ENCODE data around the gene DOK4. TPM values are rescaled to one million over a fixed set of nuclear protein-coding genes. Genes with fewer than 3 reads are reported as not detected.

DOK4 gene
- total RNA-seq, 1 experiment from 2014 or later, result 4.9 TPM

DNA sequence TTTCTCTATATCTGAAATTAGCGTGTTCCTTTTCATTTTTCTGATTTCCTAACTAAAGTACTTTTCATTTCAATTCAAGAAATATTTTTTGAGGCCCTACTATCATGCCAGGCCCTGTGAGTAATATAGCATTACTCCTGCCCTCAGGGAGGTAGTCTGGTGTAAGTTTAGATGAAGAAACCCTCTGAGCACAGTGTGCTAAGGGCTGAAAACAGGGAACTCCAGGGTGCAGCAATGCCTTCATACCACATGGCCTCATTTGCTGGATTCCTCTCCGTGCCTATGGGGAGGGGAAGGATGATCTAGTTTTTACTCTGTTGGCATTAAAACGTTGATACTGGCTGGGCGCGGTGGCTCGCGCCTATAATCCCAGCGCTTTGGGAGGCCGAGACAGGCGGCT, 34.3 kb downstream of the DOK4 start:
- Histone ChIP-seq H3K9me2 (replicated peaks; ENCODE audit: low read length) (no peaks in the 10 kb centered on the region), H3K36me3 (ENCODE audit: low read depth, low read length) (peaks cover 21% of the 10 kb centered on the region), H4K20me1 (ENCODE audit: low read length) (no peaks in the 10 kb centered on the region), H3K27ac (ENCODE audit: low read length) (no peak overlapping the region), H3K4me2 (ENCODE audit: low read length) (no peak overlapping the region), H3K9me3 (ENCODE audit: low read length) (no peaks in the 10 kb centered on the region), H3K4me3 (ENCODE audit: low read length) (no peak overlapping the region), H3K79me2 (ENCODE audit: low read length) (peaks cover 24% of the 10 kb centered on the region), H3K27me3 (ENCODE audit: low read length) (no peaks in the 10 kb centered on the region), H3K4me1 (ENCODE audit: insufficient read depth, low read length) (peaks cover 8% of the 10 kb centered on the region; the same call in 1 of the 2 replicates), H3F3A (ENCODE audit: low read length, unreplicated experiment) (no peaks in the 10 kb centered on the region), H3K9ac (ENCODE audit: low read length) (no peak overlapping the region), H2AFZ (ENCODE audit: low read length) (no peak overlapping the region)
- DNase-seq (no peak), ATAC-seq (no peak)
- ChIA-PET CTCF (no interaction called here), POLR2A (ENCODE audit: unreplicated experiment) (no interaction called here)
- BruUV-seq (replicated peaks), result no TSS peak
- TF ChIP-seq EZH2 (IDR thresholded peaks at IDR 0.05; ENCODE audit: low read length, unreplicated experiment) (no peak), EZH2phosphoT487 (IDR thresholded peaks at IDR 0.05; ENCODE audit: borderline replicate concordance, low read length) (no peak)
- TF ChIP-seq, protein P1, sequence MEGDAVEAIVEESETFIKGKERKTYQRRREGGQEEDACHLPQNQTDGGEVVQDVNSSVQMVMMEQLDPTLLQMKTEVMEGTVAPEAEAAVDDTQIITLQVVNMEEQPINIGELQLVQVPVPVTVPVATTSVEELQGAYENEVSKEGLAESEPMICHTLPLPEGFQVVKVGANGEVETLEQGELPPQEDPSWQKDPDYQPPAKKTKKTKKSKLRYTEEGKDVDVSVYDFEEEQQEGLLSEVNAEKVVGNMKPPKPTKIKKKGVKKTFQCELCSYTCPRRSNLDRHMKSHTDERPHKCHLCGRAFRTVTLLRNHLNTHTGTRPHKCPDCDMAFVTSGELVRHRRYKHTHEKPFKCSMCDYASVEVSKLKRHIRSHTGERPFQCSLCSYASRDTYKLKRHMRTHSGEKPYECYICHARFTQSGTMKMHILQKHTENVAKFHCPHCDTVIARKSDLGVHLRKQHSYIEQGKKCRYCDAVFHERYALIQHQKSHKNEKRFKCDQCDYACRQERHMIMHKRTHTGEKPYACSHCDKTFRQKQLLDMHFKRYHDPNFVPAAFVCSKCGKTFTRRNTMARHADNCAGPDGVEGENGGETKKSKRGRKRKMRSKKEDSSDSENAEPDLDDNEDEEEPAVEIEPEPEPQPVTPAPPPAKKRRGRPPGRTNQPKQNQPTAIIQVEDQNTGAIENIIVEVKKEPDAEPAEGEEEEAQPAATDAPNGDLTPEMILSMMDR (conservative IDR thresholded peaks at IDR 0.05; ENCODE audit: low read depth, low read length), result no peak
- intact Hi-C loops (cut with micrococcal nuclease), result no loop called here

DNA sequence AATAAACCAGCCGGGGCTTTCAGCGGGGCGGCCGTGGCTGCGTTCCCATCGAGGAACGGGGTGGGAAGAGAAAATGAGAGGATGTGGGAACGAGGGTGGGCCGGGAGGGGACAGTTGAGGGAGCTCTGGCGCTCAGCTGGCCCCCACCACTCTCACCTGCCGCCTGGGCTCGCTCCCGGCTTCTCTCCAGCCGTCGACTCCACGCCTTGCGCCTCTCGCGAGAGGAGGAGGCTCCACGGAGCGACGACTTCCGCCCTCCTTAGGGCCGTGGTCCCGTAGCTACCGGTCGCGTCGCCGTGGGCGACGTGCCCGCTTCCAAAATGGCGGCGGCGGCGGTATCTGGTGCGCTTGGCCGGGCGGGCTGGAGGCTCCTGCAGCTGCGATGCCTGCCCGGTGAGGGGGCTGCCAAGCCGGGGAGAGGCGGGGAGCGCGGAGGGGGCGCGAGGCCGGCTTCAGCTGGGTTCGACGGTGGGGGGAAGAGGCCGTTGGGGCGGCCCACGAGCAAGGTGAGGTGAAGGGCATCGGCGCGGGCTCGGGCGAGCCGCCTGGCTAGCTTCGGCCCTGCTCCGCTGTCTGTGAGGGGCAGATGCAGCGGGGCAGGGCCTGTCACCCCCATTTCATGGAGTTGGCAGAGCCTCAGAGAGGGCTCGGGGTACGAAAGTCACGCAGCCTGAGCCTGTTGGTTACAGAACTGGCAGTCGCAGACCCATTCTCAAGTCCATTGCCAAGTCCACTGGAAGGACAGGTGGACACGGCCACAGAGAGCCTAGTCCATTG, 38.9 kb downstream of the DOK4 start, which contains the start of the genes CIAPIN1 and COQ9:
Gene CIAPIN1 (minus strand): TSS at position 200 of the 777 bp plus-strand sequence. CDS start 6,457 bp downstream, outside the sequence.
Gene COQ9 (plus strand): TSS at position 294 of the 777 bp plus-strand sequence. CDS start 27 bp downstream, at position 321.
- TF ChIP-seq, protein P1 (conservative IDR thresholded peaks at IDR 0.05; ENCODE audit: low read depth, low read length), result no peak
- TF ChIP-seq EZH2 (IDR thresholded peaks at IDR 0.05; ENCODE audit: low read length, unreplicated experiment), result no peak
- no peak for TF ChIP-seq EZH2phosphoT487 (IDR thresholded peaks at IDR 0.05; ENCODE audit: borderline replicate concordance, low read length)
- no peaks in the 10 kb centered on the region for H4K20me1 ChIP-seq (ENCODE audit: low read length)
- TSS peak; percentile 46 for BruUV-seq (replicated peaks)
- peak within 1 kb of the TSS; percentile 98 for H3K4me3 ChIP-seq (ENCODE audit: low read length)
- H3F3A ChIP-seq (ENCODE audit: low read length, unreplicated experiment), result no peaks in the 10 kb centered on the region
- H3K4me2 ChIP-seq (ENCODE audit: low read length), result peak within 1 kb of the TSS; percentile 99
- H2AFZ ChIP-seq (ENCODE audit: low read length), result peak within 1 kb of the TSS; percentile 80
- H3K79me2 ChIP-seq (ENCODE audit: low read length), result peaks cover 69% of the 10 kb centered on the region
- peak within 1 kb of the TSS; percentile 96 for H3K9ac ChIP-seq (ENCODE audit: low read length)
- no peaks in the 10 kb centered on the region for H3K9me2 ChIP-seq (replicated peaks; ENCODE audit: low read length)
- DNase-seq (peak; percentile 91), ATAC-seq (peak; percentile 99)
- no peaks in the 10 kb centered on the region for H3K9me3 ChIP-seq (ENCODE audit: low read length)
- CTCF ChIA-PET, result interaction anchor here (0.5 to 1.1 kb wide), 2 partner anchors 25 to 73 kb away, joined by 4 to 17 read pairs; no protein-coding TSS in a partner anchor
- H3K27me3 ChIP-seq (ENCODE audit: low read length), result no peaks in the 10 kb centered on the region
- peak within 1 kb of the TSS; percentile 55 for H3K27ac ChIP-seq (ENCODE audit: low read length)
- POLR2A ChIA-PET (ENCODE audit: unreplicated experiment), result interaction anchor here (1.0 kb wide), 1 partner anchor 14 kb away, joined by 3 read pairs; no protein-coding TSS in a partner anchor
- intact Hi-C loops (cut with micrococcal nuclease), result no loop called here
- peaks cover 4% of the 10 kb centered on the region for H3K36me3 ChIP-seq (ENCODE audit: low read depth, low read length)
- peaks cover 12% of the 10 kb centered on the region for H3K4me1 ChIP-seq (ENCODE audit: insufficient read depth, low read length)
